LoVo (cell line): Measurements from ENCODE around the gene MRPL12.
"Not testable (repeated sequence)": the region's sequence is repeated elsewhere in the genome, so short reads cannot be mapped to it uniquely, and the experiment has no call there.

Source experiments
- DNase-seq: peaks from one replicate; pipeline ENCODE4 v3.0.0-alpha.2; 2016; ENCODE audit warnings: low spot score

The MRPL12 gene

DNA sequence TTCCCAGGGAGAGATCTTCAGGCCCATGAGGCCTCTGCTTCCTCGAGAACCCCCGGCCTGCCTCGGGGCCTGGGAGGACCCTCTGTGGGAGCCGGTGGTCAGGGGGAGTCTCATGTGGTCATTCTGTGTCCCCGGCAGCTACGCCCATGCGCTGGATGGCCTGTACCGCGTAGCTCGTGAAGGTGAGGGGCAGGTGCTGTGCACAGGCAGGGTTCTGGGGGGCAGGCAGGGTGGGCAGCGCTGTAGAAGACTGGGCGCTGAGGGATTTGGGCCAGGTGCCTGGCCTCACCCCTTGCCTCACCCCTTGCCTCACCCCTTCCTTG lies 13.5 kb downstream of the MRPL12 start:
- no peak for DNase-seq

DNA sequence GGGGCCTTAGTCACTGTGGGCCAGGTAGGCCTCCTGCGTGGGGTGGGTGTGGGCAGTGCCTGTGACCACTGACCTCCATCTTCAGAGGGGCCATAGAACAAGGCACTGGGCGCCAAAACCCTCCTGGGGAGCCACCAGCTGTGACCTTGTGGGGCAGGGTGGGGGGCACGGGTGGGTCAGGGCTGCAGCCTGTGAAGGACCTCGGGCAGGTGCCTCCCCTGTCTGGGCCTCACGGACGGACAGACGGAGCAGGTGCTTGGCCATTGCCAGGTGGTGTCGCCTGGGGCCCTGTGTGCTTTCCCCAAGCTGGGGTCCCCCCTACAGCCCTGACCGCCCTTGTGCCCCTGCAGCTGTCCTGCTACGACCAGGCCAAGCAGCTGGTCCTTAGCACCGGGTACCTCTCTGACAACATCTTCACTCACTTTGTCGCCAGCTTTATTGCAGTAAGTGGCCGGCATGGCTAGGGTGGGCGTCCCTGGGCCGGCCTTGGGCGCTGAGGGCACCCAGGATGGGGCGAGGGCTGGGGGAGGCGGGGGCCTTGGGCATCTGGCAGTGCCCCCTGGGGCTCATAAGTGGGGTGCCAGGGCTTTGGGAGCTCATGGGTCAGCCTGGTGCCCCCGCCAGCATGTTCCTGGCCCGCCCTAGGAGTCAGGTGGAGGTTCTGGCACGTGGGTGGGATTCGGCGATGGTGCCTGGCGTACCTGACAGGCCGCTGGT lies 14.0 kb downstream of the MRPL12 start:
- no peak for DNase-seq

DNA sequence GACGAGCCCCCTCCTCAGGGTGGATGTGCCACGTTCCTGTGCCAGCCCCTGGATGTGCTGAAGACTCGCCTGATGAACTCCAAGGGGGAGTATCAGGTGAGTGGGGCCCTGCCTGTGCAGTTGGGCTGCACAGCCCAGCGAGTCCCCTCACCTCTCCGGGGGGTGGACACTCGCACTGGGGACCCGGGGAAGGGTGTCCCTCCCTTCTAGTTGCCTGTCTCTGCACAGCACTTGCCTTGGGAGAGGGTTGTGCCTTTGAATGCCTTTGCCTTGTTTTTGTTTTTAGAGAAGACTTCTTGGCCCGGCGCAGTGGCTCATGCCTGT lies 14.6 kb downstream of the MRPL12 start:
- DNase-seq = no peak

DNA sequence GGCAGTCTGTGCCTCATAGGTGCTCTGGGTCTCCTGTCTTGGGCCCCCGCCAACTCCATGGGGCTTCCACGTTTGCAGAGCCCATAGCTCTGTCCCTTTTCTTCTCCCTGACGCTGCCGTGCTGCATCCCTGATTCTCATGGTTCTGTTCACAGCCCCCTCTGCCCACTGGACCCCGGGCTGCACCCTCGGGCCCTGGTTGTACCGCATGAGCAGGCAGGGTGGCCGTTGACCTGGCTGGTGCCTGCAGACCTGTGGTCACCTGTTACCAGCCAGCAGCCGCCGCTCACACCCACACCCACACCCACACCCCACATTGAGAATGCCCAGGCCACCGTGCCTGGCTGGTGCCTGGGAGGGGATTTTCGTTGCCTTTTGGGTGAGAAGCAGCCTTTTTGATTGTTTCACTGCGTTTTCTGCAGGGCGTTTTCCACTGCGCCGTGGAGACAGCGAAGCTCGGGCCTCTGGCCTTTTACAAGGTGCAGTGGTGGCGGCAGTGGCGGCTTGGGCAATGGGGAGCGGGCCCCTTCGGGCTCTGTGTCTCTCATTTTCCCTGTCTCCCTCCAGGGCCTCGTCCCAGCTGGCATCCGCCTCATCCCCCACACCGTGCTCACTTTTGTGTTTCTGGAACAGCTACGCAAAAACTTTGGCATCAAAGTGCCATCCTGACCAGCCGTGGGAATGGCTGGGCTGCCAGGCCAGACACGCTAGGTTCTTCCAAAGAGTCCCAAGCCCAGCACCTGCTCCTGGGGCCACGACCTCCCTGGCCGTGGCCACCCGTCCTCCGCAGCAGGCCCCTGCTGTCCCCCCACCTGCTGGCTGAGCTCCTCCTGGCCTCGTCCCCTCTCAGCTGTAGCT lies 16.5 kb downstream of the MRPL12 start:
- no peak for DNase-seq

DNA sequence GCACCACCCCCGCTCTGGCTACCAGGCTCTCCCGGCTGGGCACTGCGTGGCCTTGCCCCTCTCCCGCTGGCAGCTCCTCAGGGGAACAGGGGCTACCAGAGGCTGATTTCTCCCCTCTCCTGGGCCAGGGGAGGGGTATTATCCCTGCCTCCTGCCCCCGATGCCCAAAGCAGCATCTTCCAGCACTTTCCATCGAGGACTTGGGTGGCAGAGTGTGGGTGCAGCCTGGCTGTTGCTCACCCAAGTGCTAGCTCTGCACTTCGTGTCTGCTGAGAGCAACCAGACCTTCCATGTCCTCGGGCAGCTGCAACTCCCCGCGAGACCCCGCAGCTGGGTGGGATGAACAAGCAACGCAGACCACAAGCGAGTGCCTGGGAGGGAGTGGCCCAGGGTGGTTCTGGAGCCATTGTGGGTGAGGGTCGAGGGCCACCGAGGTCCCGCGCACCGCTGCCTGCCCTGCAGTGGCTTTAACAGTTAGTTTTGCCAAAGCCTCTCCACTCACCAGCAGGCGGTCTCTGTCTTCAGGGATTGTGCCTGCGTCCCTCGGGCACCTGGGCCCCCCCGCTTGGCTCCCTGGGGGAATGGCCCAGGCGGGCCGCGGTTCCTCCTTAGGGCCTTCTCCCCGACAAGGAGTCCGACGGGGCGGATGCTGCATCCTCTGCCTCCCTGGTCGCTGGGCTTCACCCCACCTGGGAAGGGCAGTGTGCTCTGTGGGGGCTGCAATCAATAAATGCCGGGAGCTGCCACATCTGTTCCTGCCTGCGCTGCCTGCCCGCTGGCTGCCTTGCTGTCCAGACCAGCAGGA lies 17.3 kb downstream of the MRPL12 start:
- DNase-seq = no peak

DNA sequence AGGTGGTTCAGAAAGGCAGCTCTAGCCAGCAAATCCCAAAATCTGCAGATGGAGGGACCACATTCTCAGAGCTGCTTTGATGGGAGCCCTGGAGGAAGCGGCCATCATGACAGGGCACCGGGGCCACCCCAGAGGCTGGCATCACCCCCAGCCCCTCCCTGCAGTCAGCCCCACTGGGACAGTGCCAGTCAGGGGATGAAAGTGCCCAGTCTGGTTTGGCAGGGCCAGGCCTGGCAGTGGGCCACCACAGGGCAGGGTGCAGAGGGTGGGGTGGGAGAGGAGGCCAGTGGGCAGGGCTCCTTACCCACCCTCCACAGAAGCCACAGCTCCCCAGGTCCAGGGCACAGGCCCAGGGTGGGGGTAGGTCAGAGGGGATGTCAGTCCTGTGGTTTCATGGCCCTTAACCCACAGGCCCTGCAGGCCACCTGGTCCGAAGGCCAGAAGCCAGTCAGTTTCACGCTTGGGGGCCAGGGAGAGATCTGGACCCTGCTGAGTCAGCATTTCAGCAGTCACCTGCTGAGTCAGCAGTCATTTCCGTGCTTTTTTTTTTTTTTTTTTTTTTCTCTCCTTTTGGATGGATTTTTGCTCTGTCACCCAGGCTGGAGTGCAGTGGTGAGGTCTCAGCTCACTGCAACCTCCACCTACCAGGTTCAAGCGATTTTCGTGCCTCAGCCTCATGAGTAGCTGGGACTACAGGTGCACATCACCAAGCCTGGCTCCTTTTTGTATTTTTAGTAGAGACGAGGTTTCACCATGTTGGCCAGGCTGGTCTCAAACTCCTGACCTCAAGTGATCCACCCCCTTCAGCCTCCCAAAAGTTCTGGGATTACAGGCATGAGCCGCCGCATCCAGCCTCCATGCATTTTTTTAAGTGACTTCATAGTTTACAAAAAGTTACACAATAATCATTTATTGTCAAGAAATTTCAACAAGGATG lies 19.3 kb downstream of the MRPL12 start:
- peak; percentile 67 for DNase-seq

DNA sequence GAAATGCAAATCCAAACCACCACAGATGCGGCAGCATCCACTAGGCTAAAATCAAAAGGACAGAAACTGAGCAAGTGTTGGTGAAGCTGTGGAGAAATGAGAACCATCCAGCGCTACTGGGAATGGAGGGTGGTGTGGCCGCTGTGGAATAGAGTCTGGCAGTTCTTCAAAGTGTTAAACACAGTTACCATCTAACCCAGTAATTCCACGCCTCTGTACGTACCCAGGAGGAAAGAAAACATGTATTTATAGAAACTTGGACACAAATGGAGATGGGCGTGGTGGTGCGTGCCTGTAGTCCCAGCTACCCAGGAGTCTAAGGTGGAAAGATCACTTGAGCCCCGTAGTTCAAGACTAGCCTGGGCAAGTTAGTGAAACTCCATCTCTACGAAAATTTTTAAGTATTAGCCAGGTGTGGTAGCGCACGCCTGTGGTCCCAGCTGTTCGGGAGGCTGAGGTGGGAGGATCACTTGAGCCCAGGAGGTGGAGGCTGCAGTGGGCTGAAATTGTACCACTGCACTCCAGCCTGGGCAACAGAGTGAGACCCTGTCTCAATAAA lies 20.6 kb downstream of the MRPL12 start:
- DNase-seq = peak; percentile 64

DNA sequence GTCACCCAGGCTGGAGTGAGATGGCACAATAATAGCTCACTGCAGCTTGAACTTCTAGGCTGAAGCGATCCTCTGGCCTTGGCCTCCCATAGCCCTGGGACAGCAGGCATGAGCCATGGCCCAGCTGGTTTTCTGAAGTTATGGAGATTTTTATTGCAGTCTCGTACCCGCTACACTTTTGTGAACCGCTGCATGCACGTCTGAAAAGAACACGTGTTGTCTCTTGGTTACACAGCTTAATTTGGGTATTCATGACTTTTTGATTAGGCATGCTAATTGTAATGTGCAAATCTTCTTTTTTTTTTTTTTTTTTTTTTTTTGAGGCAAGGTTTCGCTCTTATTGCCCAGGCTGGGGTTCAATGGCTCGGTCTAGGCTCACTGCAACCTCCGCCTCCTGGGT lies 22.3 kb downstream of the MRPL12 start:
- no peak for DNase-seq

DNA sequence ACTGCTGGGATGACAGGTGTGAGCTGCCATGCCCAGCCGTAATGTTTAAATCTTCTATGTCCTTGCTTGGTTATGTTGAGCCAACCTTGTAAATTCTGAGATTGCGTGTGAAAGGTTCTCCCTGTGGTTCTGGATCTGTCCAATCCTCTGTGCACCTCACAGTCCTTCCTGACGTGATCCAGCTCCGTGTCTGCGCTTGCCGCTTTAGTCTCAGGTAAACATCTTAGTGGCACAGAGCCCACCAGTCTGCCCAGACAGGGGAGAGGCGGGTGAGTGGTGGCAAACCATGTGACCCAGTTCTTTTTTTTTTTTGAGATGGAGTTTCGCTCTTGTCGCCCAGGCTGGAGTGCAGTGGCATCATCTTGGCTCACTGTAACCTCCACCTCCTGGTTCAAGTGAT lies 22.8 kb downstream of the MRPL12 start:
- DNase-seq = no peak

DNA sequence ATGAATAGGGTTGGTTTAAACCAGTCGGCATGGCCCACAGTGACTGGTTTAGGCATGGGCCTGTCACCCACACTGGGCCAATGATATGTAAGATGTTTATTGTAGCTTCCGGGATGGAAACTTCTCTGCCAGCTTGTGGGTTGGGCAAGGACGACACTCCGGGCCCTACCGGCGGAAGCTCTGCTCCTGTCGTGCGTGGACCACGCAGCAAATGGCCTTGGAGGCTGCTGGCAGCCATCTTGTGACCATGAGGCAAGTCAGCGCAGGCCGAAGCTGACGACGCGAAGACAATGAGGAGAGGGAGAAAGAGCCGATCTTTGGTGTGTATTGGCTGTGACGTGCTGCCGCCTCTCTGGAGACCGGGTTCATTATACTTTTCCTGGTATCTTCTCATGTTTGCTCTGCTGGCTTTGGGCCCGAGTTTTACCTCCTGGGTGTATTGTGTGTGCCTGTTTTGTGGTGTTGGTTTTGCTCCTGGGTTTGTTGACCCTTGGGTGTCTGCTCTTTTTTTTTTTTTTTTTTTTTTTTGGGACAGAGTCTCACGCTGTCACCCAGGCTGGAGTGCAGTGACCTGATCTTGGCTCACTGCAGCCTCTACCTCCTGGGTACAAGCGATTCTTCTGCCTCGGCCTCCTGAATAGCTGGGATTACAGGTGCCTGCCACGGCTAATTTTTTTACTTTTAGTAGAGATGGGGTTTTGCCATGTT lies 24.3 kb downstream of the MRPL12 start:
- no peak for DNase-seq

DNA sequence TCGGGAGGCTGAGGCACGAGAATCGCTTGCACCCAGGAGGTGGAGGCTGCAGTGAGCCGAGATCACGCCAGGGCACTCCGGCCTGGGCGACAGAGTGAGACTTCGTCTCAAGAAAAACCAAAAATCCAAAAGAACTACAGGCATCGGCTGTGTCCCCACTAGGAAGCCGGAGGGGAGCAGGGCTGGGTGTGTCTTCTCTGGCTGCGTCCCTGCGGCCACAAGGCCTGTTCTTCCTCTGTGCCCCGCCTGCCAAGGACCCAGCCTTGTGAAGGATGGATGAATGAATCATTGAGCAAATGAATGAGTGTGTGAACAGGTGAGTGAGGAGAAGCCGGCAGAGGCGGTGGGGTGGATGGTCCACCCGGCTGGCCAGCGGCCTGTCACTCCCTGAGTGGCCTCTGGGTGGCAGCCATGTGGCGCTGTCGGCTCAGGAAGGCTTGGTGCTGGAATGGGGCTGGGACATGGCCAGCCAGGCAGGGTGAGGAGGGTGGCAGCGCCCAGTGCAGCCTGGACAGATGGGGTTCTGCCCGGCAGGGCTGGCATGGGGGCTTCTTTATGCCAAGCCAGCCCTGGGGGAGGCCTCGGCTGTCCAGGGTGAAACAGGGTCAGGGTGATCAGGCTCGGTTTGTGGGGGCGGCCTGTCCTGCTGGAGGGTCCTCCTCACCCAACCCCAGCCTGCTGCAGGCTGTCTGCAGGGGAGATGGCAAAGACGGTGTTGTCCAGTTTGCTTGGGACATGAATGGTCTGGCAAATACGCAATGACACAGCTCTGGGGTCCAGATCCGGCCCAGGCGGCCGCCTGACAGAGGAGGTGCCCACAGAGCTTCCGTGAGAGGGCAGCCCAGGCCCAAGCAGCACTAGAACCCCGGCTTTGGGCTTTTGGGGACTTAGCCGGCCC lies 30.6 kb downstream of the MRPL12 start:
- peak; percentile 79 for DNase-seq

DNA sequence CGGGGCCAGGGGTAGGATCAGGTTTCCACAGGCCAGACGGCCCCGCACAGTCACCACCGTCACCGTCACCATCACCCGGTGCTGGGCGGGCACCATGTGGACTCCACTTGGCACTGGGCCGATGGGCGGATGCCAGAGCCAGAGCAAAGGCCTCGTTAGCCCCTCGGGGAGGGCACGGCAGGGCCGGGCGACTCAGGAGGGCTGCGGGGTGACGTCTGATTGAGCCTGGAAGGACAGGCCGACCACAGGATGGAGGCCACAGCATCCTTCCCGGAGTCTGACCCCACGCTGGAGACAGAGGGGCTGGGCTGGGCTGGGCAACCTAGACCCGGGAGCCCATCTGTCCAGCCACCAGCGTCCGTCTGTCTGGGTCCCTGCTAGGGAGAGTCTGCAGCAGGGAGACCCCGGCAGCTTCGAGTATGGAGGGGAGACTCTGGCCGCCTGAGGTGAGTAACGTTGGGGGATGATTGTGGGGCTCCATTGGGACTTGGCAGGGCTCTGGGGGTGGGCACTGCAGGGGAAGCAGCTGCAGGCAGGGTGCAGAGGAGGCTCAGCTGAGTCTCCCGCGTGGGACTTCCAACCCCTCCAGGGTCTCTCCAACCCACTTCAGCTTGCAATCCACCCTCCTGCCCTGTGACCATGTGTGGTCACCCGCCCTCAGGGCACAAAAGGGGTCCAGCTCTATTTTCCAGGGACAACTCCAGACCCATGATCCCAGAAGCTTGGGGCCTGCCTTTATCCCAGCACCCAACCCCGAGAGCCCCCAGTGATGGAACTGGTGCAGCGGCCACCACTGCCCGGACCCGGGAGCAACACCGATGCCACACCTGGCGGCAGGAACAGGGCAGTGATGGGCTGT lies 31.5 kb downstream of the MRPL12 start:
- DNase-seq = no peak

DNA sequence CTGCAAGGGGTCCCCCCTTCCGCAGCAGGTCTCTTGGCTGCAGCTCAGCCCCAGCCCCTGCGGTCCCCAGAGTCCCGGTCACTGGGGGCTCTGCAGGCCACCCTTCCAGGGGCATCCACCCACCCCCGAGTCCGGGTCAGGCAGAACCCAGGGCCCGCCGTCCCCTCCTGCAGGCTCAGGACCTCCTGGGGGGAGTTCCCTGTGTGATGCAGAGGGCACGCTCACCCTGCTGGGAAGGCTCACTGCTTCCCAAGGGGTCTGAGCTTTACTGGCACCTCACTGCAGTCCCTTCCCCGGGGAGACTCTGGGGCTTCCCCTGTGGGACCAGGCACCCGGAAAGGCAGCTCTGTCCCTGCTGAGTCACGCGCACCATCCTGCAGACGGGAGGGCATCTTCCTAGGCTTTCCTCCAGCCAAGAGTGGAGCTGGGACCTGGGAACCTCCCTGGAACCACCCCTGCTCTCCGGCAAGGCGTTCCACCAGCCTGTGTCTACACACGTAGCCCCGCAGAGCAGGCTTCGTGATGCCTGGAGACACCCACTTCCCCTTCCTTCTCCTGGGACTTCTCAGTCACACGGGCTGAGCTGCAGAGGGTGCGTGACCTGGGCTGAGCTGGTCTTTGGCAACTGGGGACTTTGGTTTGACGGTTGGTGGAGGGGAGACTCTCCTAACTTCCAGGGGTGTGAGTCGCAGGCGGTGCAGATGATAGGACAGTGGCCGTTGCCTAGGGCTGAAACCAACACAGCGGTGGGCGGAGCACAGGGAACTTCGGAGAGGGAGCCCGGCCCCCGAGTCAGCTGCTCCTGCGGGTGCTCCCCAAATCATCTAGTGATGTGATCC lies 32.3 kb downstream of the MRPL12 start:
- DNase-seq = no peak

DNA sequence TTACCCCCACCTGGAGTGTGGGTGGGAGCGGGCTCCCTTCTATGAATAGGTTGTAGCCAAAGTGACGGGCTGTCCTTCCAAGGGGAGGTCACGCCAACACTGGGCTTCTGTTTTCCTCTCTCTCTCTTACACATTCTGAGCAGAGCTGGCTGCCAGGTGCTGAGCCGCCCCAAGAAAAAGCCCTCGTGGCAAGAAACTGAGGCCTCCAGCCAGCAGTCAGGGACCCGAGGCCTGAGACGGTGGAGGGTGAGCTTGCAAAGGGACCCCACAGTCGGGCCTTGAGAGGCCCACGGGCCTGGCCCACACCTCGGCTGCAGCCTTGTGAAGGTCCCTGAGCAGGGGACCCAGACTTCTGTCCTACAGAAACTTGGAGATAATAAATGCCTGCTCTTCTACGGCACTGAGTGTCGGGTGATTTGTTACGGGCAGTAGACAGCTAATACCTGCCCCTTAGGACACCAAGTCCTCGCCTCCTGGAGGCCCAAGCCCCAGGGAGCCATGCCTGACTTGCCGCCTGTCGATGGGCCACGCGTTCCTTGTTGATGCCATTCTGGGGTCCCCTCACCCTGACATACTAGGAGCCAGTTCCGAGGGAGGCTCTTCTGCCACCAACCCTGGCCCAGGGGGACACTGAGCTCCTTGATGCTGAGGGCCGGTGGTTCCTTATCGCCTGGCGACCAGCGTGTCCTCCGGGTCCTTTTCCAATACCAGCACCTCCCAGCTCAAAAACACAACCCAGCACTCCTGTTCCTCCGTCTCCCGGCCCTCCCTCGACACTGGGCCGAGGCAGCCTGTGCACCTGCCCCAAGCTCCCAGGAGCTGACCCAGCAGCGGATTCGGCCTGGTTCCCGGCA lies 35.0 kb downstream of the MRPL12 start:
- no peak for DNase-seq

DNA sequence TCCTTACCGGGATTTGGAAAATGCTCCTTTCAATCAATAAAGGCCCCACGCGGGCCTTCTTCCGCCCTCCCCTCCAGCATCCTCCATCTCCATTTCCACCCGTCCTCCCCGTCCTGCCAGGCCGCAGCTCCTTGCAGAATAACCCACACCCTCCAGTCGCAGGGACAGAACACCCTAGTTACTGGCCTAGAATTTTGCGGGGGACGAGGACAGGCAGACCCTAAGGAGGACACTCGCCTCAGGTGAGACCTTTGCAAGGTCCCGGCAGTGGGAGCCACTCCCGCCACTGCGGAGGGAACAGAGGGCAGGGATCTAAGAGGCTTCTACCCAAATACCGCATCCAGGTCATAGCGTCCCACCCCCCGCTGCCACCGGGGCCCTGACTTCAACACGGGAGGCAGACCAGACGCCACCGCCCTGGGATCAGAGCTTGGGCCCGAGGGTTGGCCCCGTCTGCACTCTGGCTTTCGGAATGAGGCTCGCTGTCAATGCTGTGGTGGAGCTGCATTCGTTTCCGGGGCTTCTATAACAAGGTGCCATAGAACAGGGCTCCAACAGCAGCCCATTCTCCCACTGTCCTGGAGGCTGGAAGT lies 35.7 kb downstream of the MRPL12 start:
- DNase-seq = no peak

DNA sequence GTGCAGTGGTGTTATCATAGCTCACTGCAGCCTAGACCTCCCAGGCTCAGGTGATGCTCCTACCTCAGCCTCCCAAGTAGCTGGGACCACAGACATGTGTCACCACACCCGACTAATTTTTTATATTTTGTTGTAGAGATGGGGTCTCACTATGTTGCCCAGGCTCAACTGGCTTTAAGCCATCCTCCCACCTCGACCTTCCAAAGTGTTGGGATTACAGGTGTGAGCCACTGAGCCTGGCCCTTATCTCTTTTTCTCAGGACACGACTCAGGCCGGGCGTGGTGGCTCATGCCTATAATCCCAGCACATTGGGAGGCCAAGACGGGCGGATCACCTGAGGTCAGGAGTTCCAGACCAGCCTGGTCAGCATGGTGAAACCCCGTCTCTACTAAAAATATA lies 36.4 kb downstream of the MRPL12 start:
- DNase-seq = not testable (repeated sequence)
